AML-193 (cell line): ENCODE results near the gene ITGAX.

ENCODE experiments used
- DNase-seq, 2 experiments: peaks; one replicate each; lab custom pipeline; 2025; lab: John Stamatoyannopoulos, UW

ITGAX gene

GRCh38 chr16:31373235-31373634, 18.3 kb downstream of the ITGAX start:
- no peak for DNase-seq

- DNase-seq, result no peak
Measured at GRCh38 chr16:31375231-31375630, 20.3 kb downstream of the ITGAX start.

- no peak for DNase-seq
Measured at GRCh38 chr16:31376705-31377104, 21.7 kb downstream of the ITGAX start.

GRCh38 chr16:31377210-31377903, 22.4 kb downstream of the ITGAX start:
- DNase-seq, result no peak

- no peak for DNase-seq
Measured at GRCh38 chr16:31380201-31380600, 25.2 kb downstream of the ITGAX start.

GRCh38 chr16:31382485-31383161, 27.6 kb downstream of the ITGAX start:
- DNase-seq, result peak; percentile 61 to 64

GRCh38 chr16:31385680-31386079, 30.7 kb downstream of the ITGAX start:
- no peak for DNase-seq

GRCh38 chr16:31386157-31386984, 31.4 kb downstream of the ITGAX start:
- DNase-seq, result no peak

- DNase-seq, result no peak
Measured at GRCh38 chr16:31388535-31388934, 33.6 kb downstream of the ITGAX start.

- DNase-seq, result no peak
Measured at GRCh38 chr16:31390504-31391041, 35.6 kb downstream of the ITGAX start.

- DNase-seq, result no peak
Measured at GRCh38 chr16:31393056-31393455, 38.1 kb downstream of the ITGAX start, which contains the start of gene ITGAD. TSS of gene ITGAD (plus strand) at chr16:31393335. CDS start at chr16:31393361, 26 bp downstream.

- DNase-seq, result no peak
Measured at GRCh38 chr16:31395647-31396046, 40.7 kb downstream of the ITGAX start.

GRCh38 chr16:31397096-31397660, 42.2 kb downstream of the ITGAX start:
- no peak for DNase-seq

GRCh38 chr16:31397701-31398100, 42.7 kb downstream of the ITGAX start:
- DNase-seq, result no peak

GRCh38 chr16:31400191-31400590, 45.2 kb downstream of the ITGAX start:
- peak; percentile 86 to 93 for DNase-seq

GRCh38 chr16:31401436-31401835, 46.5 kb downstream of the ITGAX start:
- DNase-seq, result no peak

- no peak for DNase-seq
Measured at GRCh38 chr16:31402687-31403086, 47.7 kb downstream of the ITGAX start.

- no peak for DNase-seq
Measured at GRCh38 chr16:31403590-31404352, 48.8 kb downstream of the ITGAX start.

- DNase-seq, result no peak
Measured at GRCh38 chr16:31404353-31405064, 49.5 kb downstream of the ITGAX start.

- no peak for DNase-seq
Measured at GRCh38 chr16:31407406-31407805, 52.4 kb downstream of the ITGAX start.

- DNase-seq, result no peak
Measured at GRCh38 chr16:31409433-31409832, 54.5 kb downstream of the ITGAX start.
